Natural killer cell (primary cell): ENCODE measurements around the gene FBLN5. TPM values are rescaled to one million over a fixed set of nuclear protein-coding genes. Genes with fewer than 3 reads are reported as not detected.

Source experiments
- ATAC-seq, 3 donors: fragments of 150-1000 bp in 2 of 3; fragments of 200-7000 bp in 1 of 3; cut with Tn5 transposase; 1 replicate in 1 of 3; 2 replicates in 2 of 3; pipeline ENCODE4 v1.10.0; 2021; ENCODE audit warnings: mild to moderate bottlenecking in 2 of 3, moderate library complexity in 2 of 3
- DNase-seq, 2 donors: peaks; one replicate each; pipeline versions ENCODE4 v3.0.0 to v3.0.0-alpha.2; 2013 to 2021; ENCODE audit warnings: mixed read lengths in 1 of 2
- H3K27ac ChIP-seq: one replicate; pipeline ENCODE4 v1.5.1; 2013; ENCODE audit warnings: mild to moderate bottlenecking, low read length
- H3K27me3 ChIP-seq: one replicate; pipeline ENCODE4 v1.6.1; 2013; ENCODE audit warnings: low read length; ENCODE audit not compliant: control insufficient read depth, insufficient read depth
- H3K36me3 ChIP-seq: one replicate; pipeline ENCODE4 v1.6.1; 2013; ENCODE audit warnings: low read length; ENCODE audit not compliant: control insufficient read depth, insufficient read depth
- H3K4me1 ChIP-seq: one replicate; pipeline ENCODE4 v1.6.1; 2013; ENCODE audit warnings: low read length; ENCODE audit not compliant: control insufficient read depth, insufficient read depth
- H3K4me3 ChIP-seq: one replicate; pipeline ENCODE4 v1.5.1; 2013; ENCODE audit warnings: low read length
- H3K9me3 ChIP-seq: one replicate; pipeline ENCODE4 v1.6.1; 2013; ENCODE audit warnings: low read length; ENCODE audit not compliant: control insufficient read depth, insufficient read depth
- H3K27ac Mint-ChIP-seq, 2 donors: one replicate each; pipeline ENCODE4 v1.8.0; 2022; ENCODE audit warnings: mild to moderate bottlenecking in 2 of 2, mixed read lengths in 2 of 2, moderate library complexity in 1 of 2
- H3K27me3 Mint-ChIP-seq, 2 donors: one replicate each; pipeline ENCODE4 v1.8.0; 2022; ENCODE audit warnings: low read depth in 2 of 2, mixed read lengths in 2 of 2
- H3K36me3 Mint-ChIP-seq: one replicate; pipeline ENCODE4 v1.8.0; 2022; ENCODE audit warnings: mixed read lengths
- H3K4me1 Mint-ChIP-seq, 2 donors: one replicate each; pipeline ENCODE4 v1.8.0; 2022; ENCODE audit warnings: mixed read lengths in 2 of 2
- H3K4me3 Mint-ChIP-seq: one replicate; pipeline ENCODE4 v1.8.0; 2022; ENCODE audit warnings: mild to moderate bottlenecking, moderate library complexity, mixed read lengths
- H3K9me3 Mint-ChIP-seq, 2 donors: one replicate each; pipeline ENCODE4 v1.8.0; 2022; ENCODE audit warnings: mixed read lengths in 2 of 2
- CTCF ChIP-seq: fragments of 200-600 bp; IDR thresholded peaks from one replicate; pipeline ENCODE4 v1.8.0; 2022; ENCODE audit warnings: antibody characterized with exemption
- WGBS: methylation state at CpG from one replicate; pipeline ENCODE4 v1.1.7; 2013; ENCODE audit warnings: missing lambda C conversion rate; ENCODE audit not compliant: insufficient coverage; 5-methylcytosine and 5-hydroxymethylcytosine counted together
- intact Hi-C: fragments of 100-400 bp; cut with micrococcal nuclease; formaldehyde crosslinking; loops from one replicate; pipeline ENCODE4 v1.14.2; 2022
- total RNA-seq, 4 donors: library from RNA; stranded (reverse); fragments of 120-200 nt in 1 of 4; gene quantifications; one replicate each; pipeline versions ENCODE4 v1.2.3 to v1.2.4, GENCODE V29; 2013 to 2022

Gene FBLN5
- total RNA-seq, 3 donors from 2014 or later (not counting 1 experiment from before 2014, with no cell fraction given), result 0.56 to 1.3 (median 1.1) TPM

- ATAC-seq, result no peak
- H3K27ac Mint-ChIP-seq, result no peak overlapping the region
- no peaks in the 10 kb centered on the region for H3K9me3 Mint-ChIP-seq
- H3K27ac ChIP-seq, result no peak overlapping the region
- no peak overlapping the region for H3K4me3 ChIP-seq
- no peak for TF ChIP-seq CTCF
- WGBS, result 92% methylated on average over 9 of the region's 9 CpGs
- H3K36me3 ChIP-seq, result no peaks in the 10 kb centered on the region
- intact Hi-C loops, result no loop called here
- no peaks in the 10 kb centered on the region for H3K27me3 ChIP-seq
- H3K36me3 Mint-ChIP-seq, result no peaks in the 10 kb centered on the region
- DNase-seq, result no peak
- H3K4me1 Mint-ChIP-seq, result peaks cover 16 to 23% of the 10 kb centered on the region in 2 donors
- no peaks in the 10 kb centered on the region for H3K27me3 Mint-ChIP-seq
- no peaks in the 10 kb centered on the region for H3K9me3 ChIP-seq
- H3K4me1 ChIP-seq, result no peaks in the 10 kb centered on the region
- no peak overlapping the region for H3K4me3 Mint-ChIP-seq
Measured at GRCh38 chr14:91904956-91905645, 42.4 kb downstream of the FBLN5 start.

DNA sequence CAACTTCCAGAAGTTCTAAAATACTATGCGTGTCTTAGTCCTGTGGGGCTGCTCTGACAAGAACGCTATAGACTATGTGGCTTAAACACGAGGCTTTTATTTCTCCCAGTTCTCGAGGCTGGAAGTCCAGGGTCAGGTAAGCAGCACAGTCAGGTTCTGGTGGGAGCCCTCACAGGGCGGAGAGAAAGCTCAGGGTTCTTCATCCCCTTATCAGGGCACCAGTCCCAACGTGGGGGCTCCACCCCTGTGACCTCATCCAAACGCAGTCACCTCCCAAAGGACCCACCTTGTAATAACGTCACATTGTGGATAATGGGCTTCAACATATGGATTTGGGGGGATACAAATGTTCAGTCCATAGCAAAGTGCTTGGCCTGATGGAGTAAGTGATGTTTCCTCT, 43.0 kb downstream of the FBLN5 start:
- DNase-seq, result no peak
- H3K27ac ChIP-seq, result no peak overlapping the region
- no peaks in the 10 kb centered on the region for H3K27me3 Mint-ChIP-seq
- H3K4me3 ChIP-seq, result no peak overlapping the region
- H3K4me3 Mint-ChIP-seq, result no peak overlapping the region
- H3K9me3 Mint-ChIP-seq, result no peaks in the 10 kb centered on the region
- peaks cover 14 to 17% of the 10 kb centered on the region in 2 donors for H3K4me1 Mint-ChIP-seq
- no peaks in the 10 kb centered on the region for H3K36me3 ChIP-seq
- ATAC-seq, result no peak
- WGBS, result 89% methylated on average over 8 of the region's 8 CpGs
- H3K36me3 Mint-ChIP-seq, result no peaks in the 10 kb centered on the region
- TF ChIP-seq CTCF, result no peak
- H3K27me3 ChIP-seq, result no peaks in the 10 kb centered on the region
- intact Hi-C loops, result no loop called here
- no peak overlapping the region for H3K27ac Mint-ChIP-seq
- H3K4me1 ChIP-seq, result no peaks in the 10 kb centered on the region
- H3K9me3 ChIP-seq, result no peaks in the 10 kb centered on the region

DNA sequence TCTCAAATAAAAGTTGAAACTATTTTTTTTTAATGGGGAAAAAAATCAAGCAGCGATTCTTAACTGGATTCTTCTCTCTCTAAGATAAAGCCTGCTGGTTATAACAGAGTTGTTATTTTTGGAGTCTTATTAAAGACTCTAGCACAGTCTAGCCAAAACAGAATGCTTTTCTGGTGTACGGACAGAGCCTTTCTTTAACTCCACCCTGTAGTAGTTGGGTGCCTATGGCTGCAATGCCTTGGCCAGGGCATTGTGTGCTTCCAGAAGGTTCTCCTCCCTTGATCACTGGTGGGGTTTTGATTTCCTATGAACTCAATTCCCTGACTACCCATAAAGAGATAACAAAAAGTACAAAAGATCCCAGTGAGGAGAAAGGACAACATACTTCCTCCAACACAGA, 44.4 kb downstream of the FBLN5 start:
- Histone ChIP-seq H3K36me3 (no peaks in the 10 kb centered on the region), H3K9me3 (no peaks in the 10 kb centered on the region), H3K4me1 (no peaks in the 10 kb centered on the region), H3K27me3 (no peaks in the 10 kb centered on the region), H3K27ac (no peak overlapping the region), H3K4me3 (no peak overlapping the region)
- DNase-seq (no peak), ATAC-seq (no peak)
- 94% methylated on average over 2 of the region's 2 CpGs for WGBS
- H3K27me3 Mint-ChIP-seq, result no peaks in the 10 kb centered on the region
- intact Hi-C loops, result no loop called here
- H3K4me3 Mint-ChIP-seq, result no peak overlapping the region
- no peaks in the 10 kb centered on the region for H3K9me3 Mint-ChIP-seq
- no peak for TF ChIP-seq CTCF
- peaks cover 9 to 11% of the 10 kb centered on the region in 2 donors for H3K4me1 Mint-ChIP-seq
- H3K36me3 Mint-ChIP-seq, result no peaks in the 10 kb centered on the region
- no peak overlapping the region for H3K27ac Mint-ChIP-seq

DNA sequence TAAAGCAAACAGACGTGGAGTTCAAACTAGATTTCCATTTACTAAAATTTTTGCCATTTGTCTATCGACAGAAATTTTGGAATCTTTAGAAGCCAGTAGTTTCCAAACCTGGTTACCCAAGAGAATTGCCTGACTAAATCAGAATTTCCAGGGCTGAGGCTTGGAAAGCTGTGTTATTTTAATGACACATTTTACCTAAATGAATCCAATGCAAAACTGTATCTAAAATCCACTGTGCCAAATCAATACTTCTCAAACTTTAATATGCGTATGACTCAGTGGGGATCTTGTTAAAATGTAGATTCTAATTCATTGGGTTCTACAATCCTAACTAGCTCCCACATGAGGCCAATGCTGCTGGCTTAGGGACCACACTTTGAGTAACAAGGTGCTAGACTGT, 45.2 kb downstream of the FBLN5 start:
- no peak for TF ChIP-seq CTCF
- Histone ChIP-seq H3K36me3 (no peaks in the 10 kb centered on the region), H3K27ac (no peak overlapping the region), H3K4me1 (no peaks in the 10 kb centered on the region), H3K9me3 (no peaks in the 10 kb centered on the region), H3K4me3 (no peak overlapping the region), H3K27me3 (no peaks in the 10 kb centered on the region)
- no peak overlapping the region for H3K4me3 Mint-ChIP-seq
- no peaks in the 10 kb centered on the region for H3K9me3 Mint-ChIP-seq
- H3K27me3 Mint-ChIP-seq, result no peaks in the 10 kb centered on the region
- intact Hi-C loops, result no loop called here
- peaks cover 2 to 3% of the 10 kb centered on the region in 2 donors for H3K4me1 Mint-ChIP-seq
- ATAC-seq (no peak), DNase-seq (no peak)
- 94% methylated on average over 2 of the region's 3 CpGs for WGBS
- no peaks in the 10 kb centered on the region for H3K36me3 Mint-ChIP-seq
- no peak overlapping the region for H3K27ac Mint-ChIP-seq
